ENCODE measurements around the gene SAMD11.

GRCh38 chr1:933603-933940 is 9.8 kb downstream of the SAMD11 start:
- no peak for TF ChIP-seq EZH2 (IDR thresholded peaks at IDR 0.05; ENCODE audit: insufficient read depth, poor library complexity, severe bottlenecking)
- TF ChIP-seq EZH2phosphoT487 (IDR thresholded peaks at IDR 0.05; ENCODE audit: insufficient read depth, low read depth), result no peak

All from GM23248 (cell line).